Muscle of arm (tissue), 12 donors: ENCODE results near the gene TXNDC17. TPM values are rescaled to one million over a fixed set of nuclear protein-coding genes. Genes with fewer than 3 reads are reported as not detected.
"Not testable (repeated sequence)": the region's sequence is repeated elsewhere in the genome, so short reads cannot be mapped to it uniquely, and the experiment has no call there.

Experiments used
- DNase-seq: peaks from one replicate; pipeline ENCODE4 v3.0.0-alpha.2; 2013
- polyA plus RNA-seq, 12 donors: library from polyadenylated mRNA; unstranded; fragments of 120-200 nt; gene quantifications; one replicate each; pipeline ENCODE4 v1.2.1, GENCODE V29; 2013; ENCODE audit not compliant: insufficient read length in 12 of 12

The TXNDC17 gene
- polyA plus RNA-seq, 12 donors, result 40.2 to 72.6 (median 51.5) TPM; not detected in 1

DNA sequence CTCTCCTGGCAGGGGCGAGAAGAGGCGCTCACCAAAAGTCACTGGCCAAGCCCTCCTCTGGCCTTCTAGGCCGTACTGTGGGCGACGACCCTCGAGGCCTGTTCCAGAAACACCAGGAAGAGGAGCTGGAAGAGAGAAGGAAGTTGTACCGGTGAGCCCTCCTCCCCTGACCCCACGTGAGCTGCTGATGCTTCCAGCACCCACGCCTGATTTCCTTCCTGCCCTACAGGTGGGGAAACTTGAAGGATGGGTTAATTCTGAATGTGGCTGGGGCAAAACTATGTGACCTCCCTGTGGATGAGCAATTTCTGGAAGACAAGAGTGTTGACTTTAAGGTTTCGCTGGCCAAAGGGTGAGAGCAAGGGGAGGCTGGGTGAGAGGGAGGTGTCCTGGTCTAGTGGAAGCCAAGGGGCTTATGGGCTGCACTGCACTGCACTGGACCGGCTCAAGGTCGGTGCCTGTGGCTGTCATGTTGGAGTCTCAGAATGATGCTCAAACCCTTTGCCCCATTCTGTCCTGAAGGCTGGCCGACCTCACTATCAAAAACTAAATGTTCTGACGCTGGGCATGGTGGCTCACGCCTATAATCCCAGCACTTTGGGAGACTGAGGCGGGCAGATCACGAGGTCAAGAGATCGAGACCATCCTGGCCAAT lies 16.9 kb downstream of the TXNDC17 start:
- DNase-seq, result no peak

DNA sequence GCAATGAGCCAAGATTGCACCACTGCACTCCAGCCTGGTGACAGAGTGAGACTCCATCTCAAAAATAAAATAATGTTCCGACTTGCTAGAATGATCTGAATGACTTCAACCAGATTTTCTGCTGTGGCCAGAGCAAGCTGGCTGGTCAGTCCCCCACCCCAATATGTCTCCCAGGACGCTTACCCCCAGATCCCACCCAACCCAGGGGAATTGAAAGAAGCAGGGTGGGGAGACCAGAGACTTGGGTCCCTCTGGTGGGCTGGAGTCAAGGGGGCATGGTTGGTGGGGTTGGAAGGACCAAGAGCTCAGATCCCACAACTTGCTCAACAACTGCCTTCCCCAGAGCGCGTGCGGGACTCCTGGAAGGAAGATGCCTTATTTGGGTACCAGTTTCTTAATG lies 17.6 kb downstream of the TXNDC17 start:
- DNase-seq, result not testable (repeated sequence)

DNA sequence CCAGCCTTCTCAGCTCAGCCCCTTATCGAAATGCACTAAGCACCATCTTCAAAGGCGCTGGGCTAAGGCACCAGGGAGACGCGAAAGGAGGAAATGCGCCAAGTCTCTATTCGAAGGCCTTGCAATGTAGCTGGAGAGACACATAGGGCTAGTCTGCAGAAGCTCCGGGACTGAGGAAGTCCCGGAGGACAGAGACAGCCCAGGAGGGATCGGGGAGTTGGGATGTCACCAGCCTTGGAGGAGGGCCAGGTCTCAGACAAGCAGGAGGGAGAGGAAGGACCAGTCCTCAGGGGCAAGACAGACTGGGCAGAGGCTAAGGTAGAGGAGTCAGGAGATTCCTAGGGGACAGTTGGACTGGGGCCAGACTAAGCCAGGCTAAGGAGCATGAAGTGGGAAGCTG lies 19.2 kb downstream of the TXNDC17 start:
- no peak for DNase-seq

- DNase-seq, result no peak
Observed at GRCh38 chr17:6660805-6661463, 20.1 kb downstream of the TXNDC17 start.

DNA sequence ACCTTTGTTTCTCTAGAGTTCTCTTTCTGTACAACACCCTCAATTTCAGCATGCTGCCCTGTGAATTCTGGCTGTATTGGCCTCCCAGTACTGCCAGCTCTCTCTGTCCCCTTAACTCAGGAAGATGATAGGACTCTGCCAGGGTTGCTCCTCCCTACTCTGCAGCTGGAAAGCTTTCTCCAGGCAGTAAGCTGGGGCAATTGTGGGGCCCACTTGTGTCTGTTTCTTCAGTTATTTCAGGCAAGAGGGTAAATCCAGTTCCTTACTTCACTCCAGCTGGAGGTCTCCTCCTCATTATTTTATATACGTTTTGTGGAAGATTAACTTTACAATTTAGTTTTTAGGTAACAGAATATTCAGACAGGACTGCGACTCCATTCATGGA lies 20.6 kb downstream of the TXNDC17 start:
- no peak for DNase-seq

- not testable (repeated sequence) for DNase-seq
Observed at GRCh38 chr17:6663200-6663599, 22.3 kb downstream of the TXNDC17 start.

DNA sequence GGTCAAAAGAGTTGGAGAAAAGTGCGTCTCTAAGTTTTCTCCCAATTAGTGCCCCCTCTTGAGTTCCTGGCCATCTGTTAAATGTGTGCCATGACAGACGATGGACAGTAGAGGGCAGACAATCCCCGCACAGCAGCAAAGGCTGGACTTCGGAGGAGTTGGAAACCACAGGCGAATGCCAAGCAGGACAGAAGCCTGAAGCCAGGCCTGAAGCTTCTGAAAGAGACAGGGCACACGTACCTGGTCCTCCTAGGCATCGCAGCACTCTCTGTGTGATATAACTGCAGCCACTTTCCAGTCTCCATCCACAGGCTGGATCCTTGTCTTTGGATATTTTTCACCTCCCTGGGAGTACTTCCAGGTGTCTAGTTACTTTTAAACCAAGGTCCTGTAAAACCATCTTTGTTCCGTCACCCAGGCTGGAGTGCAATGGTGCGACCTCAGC lies 25.2 kb downstream of the TXNDC17 start:
- DNase-seq, result peak; percentile 80

DNA sequence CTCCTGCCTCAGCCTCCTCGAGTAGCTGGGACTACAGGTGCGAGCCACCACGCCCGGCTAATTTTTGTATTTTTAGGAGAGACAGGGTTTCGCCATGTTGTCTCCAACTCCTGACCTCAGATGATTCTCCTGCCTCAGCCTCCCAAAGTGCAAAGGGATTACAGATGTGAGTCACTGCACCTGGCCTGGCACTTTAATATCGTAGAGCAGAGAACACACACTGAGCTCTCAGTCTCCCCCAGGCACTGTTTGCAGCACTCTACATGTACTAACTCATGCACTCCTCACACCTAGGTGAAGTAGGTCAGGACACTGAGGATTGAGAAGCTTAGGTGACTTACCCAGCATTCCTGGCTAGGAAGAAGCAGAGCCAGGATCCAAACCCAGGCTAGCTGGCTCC lies 25.7 kb downstream of the TXNDC17 start:
- no peak for DNase-seq

GRCh38 chr17:6667516-6667915 lies 26.7 kb downstream of the TXNDC17 start:
- DNase-seq, result no peak

GRCh38 chr17:6668219-6668618 lies 27.4 kb downstream of the TXNDC17 start:
- no peak for DNase-seq

DNA sequence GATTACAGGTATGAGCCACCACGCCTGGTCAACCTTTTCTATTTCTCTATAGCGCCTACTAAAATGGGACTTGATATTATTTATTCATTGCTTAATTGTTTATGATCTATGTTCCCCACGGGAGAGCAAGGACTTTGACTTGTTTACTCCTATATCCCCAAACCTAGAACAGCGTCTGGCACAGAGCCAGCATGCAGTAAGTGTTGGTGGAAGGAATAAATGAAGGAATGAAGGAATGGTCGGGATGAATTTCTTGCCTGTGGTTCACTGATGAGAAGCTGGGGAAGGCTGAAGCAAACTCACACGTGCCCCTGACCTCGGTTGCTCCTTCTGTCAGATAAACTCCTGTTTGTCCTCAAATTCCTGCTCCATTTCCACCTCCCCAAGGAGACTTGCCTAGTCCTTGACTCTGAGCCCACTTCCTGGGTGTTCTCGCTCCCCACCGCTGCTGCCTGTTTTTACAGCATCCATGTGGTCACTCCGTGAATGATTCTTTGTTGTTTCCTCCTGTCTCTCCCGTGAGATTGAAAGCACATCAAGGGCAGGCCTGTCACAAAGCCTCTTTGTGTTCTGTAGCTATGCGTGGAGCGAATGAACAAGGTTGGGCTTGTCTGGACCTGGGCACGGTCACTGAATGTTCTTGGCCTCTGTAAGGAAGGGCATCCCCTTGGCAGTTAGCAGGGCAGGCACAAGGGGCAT lies 28.0 kb downstream of the TXNDC17 start:
- DNase-seq, result no peak

- DNase-seq, result no peak
Observed at GRCh38 chr17:6669479-6670212, 28.8 kb downstream of the TXNDC17 start.

- DNase-seq, result no peak
Observed at GRCh38 chr17:6670571-6670970, 29.7 kb downstream of the TXNDC17 start.

DNA sequence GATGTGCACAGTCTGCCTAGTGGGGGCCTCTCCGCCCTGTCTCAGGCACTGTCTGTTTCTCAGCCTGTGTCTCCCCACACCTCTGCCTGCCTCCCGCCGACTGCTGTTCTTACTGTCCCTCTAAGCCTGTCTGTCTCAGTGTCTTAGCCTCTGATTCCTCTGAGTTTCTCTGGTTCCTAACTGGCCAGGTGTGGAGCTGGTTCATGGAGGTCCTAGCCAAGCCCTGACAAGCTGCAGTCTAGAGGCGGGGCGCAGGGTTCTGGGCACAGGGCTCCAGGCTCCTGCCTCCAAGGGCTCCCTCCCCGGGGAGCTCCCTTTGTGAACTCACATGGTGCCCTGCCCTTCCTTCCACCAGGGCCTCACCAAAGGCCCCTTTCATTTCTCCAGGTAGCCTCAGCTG lies 30.1 kb downstream of the TXNDC17 start:
- no peak for DNase-seq

GRCh38 chr17:6671431-6671830 lies 30.6 kb downstream of the TXNDC17 start:
- DNase-seq, result no peak

DNA sequence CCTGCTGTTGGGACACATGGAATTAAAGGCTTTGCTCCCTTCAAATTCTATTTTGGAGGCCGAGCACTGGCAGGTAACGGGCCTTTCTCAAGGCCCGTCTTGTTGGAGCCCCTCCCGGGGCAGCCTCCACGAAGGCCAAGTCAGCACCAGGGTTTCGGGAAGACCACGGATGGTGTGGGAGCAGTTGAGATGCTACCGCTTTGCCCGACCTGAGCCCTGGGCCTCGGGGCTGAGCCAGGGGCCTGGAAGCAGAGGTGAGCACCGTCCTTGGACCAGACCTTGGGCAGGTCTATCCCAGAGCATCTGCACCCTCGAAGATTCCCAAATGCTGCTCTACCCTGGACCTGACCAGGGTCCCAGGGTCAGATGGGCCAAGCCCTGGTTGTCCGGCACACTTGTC lies 33.7 kb downstream of the TXNDC17 start:
- no peak for DNase-seq

GRCh38 chr17:6675201-6675825 lies 34.5 kb downstream of the TXNDC17 start:
- no peak for DNase-seq

DNA sequence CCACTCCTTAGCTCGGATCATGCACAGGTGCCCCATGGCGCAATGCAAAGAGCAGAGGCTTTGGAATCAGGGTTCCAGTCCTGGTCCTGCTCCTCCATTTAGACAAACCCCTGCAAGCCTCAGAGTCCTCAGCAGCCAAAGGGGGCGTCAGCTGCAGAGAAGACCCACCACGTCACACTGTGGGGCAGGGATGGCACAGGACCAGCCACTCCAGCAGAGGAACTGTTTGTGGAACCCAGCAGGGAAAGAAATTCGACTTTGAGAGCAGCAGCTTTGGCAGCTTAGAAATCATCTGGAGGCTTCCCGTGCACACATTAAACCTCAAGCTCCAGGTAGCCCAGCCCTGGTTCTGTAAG lies 35.9 kb downstream of the TXNDC17 start:
- DNase-seq, result no peak

GRCh38 chr17:6677158-6677831 lies 36.4 kb downstream of the TXNDC17 start:
- DNase-seq, result no peak

DNA sequence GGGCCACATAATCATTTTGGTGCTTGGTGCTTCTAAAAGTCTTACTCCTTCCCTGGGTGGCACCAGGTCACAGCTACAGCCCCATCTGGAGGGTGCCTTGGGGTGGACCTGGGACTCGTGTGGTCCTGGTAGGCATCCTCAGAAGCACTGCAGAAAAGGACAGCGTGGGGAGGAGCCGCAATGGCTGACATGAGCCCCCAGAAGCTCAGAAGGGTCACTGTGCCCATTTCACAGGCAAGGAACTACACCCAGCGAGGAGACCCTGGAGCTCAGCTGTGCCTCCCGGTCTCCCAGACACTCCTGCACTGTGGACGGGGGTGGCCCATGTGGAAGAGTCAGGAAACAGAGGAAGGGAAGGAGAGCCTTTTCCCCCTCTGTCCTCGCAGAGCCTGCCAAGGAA lies 37.1 kb downstream of the TXNDC17 start:
- DNase-seq, result no peak

- no peak for DNase-seq
Observed at GRCh38 chr17:6679241-6679640, 38.4 kb downstream of the TXNDC17 start.
